HCEC 1CT (cell line): ENCODE measurements around the gene ITFG2.
"Not testable (repeated sequence)": the region's sequence is repeated elsewhere in the genome, so short reads cannot be mapped to it uniquely, and the experiment has no call there.

Experiments used
- DNase-seq: peaks from one replicate; pipeline ENCODE4 v3.0.0-alpha.2; 2017

The ITFG2 gene

GRCh38 chr12:2812290-2813213, at the start of gene ITFG2:
Gene ITFG2 (plus strand): TSS chr12:2812668. CDS start chr12:2812761, 93 bp downstream.
- DNase-seq = peak; percentile 99

- no peak for DNase-seq
These were observed 48.1 kb upstream of the ITFG2 start for GRCh38 chr12:2764398-2764797.

- no peak for DNase-seq
These were observed 47.4 kb upstream of the ITFG2 start for GRCh38 chr12:2765052-2765451.

- no peak for DNase-seq
These were observed 46.9 kb upstream of the ITFG2 start for GRCh38 chr12:2765608-2766007.

- no peak for DNase-seq
These were observed 44.1 kb upstream of the ITFG2 start for GRCh38 chr12:2768224-2768961.

GRCh38 chr12:2769866-2770533, 42.5 kb upstream of the ITFG2 start:
- DNase-seq = no peak

GRCh38 chr12:2770544-2770943, 41.9 kb upstream of the ITFG2 start:
- DNase-seq = not testable (repeated sequence)

- DNase-seq = no peak
These were observed 40.1 kb upstream of the ITFG2 start for GRCh38 chr12:2772370-2772769.

GRCh38 chr12:2773199-2773875, 39.1 kb upstream of the ITFG2 start:
- DNase-seq = no peak

- no peak for DNase-seq
These were observed 37.0 kb upstream of the ITFG2 start for GRCh38 chr12:2775431-2775830.

- no peak for DNase-seq
These were observed 36.2 kb upstream of the ITFG2 start for GRCh38 chr12:2776129-2776806.

GRCh38 chr12:2779281-2779680, 33.2 kb upstream of the ITFG2 start:
- DNase-seq = no peak

GRCh38 chr12:2783936-2784600, 28.4 kb upstream of the ITFG2 start:
- peak; percentile 21 for DNase-seq

GRCh38 chr12:2785017-2785416, 27.5 kb upstream of the ITFG2 start:
- no peak for DNase-seq

GRCh38 chr12:2791089-2791488, 21.4 kb upstream of the ITFG2 start:
- DNase-seq = no peak

- no peak for DNase-seq
These were observed 19.6 kb upstream of the ITFG2 start for GRCh38 chr12:2792671-2793500.

- DNase-seq = no peak
These were observed 18.9 kb upstream of the ITFG2 start for GRCh38 chr12:2793561-2793960.

- DNase-seq = no peak
These were observed 18.2 kb upstream of the ITFG2 start for GRCh38 chr12:2794191-2794735.

- peak; percentile 65 for DNase-seq
These were observed 17.7 kb upstream of the ITFG2 start, which contains the start of gene FKBP4 for GRCh38 chr12:2794736-2795289. Gene FKBP4 (plus strand): TSS chr12:2794970. CDS start chr12:2795140, 170 bp downstream.
